Eye (tissue), 1 donor: ENCODE measurements around the gene SH3PXD2A.
A peak's percentile ranks its signal among the peaks of the same experiment; 100 is the strongest.
"Not testable (repeated sequence)": the region's sequence is repeated elsewhere in the genome, so short reads cannot be mapped to it uniquely, and the experiment has no call there.

Experiments used
- DNase-seq: peaks from one replicate; pipeline ENCODE4 v3.0.0-alpha.2; 2015

The SH3PXD2A gene

DNA sequence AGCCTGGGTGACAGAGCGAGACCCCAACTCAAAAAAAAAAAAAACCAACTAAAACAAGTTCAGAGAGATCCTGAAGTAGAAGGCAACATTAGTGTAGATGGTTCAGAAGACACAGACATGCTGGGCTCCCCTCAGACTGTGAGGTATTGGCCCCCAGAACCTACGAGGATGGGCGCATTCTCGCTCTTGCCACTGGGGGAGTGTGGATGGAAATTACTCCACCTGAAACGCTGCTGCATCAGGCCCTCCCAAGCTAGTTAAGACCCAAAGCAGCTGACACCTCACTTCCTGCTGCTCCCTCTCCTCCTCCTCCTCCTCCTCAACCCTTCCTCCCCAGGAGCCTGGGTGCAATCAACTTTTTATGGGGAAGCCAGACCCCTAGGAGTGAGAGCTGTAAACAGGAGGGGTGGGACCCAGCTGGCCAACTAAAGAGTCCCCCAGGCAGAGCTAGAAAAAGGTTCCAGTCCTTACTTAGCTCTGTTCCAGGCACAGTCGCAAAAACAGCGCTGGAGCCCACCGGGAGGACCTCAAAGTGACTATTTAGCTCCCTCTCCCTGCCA lies 7.4 kb downstream of the SH3PXD2A start:
- no peak for DNase-seq

- no peak for DNase-seq
These were observed 8.0 kb downstream of the SH3PXD2A start for GRCh38 chr10:103847346-103847745.

- DNase-seq, result peak; percentile 34
These were observed 9.4 kb downstream of the SH3PXD2A start for GRCh38 chr10:103845972-103846371.

DNA sequence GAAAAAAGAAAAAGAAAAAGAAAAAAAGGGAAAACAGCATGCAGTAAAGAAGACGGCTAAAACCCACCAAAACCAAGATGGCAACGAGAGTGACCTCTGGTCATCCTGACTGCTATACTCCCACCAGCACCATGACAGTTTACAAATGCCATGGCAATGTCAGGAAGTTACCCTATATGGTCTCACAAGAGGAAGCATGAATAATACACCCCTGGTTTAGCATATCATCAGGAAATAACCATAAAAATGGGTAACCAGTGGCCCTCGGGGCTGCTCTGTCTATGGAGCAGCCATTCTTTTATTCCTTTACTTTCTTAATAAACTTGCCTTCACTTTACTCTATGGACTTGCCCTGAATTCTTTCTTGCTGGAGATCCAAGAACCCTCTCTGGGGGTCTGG lies 10.0 kb downstream of the SH3PXD2A start:
- not testable (repeated sequence) for DNase-seq

DNA sequence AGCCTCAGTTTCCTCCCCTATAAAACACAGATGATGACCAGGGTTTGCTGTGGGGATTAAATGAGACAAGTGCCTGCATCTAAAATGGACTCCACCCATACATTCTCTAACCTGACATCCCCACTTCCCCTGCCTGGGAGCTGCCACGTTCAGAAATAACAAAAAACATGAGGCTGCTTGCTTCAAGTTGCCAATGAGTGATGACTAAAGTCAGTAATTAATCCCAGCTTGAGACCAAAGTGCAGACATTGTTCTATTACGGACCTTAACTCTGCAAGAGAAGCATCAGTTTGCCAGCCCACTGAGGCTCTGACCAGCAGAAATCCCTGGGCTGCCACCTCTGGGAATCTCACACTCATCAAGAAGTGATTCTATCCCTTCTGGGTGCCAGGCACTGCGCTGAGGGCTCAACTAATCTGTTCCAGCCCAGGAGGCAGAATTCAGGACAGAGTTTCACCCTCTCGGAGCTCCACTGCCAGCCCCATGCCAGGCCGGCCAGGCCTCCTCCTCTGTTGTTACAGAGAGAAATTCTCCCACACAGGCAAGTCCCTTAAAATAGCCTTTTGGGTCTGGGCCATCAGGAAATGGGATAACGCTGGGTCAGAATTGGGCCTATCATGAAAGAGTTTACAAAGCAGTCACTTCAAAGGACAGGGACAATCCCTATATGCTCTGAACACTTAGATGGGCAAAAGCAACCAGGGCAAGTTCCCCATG lies 11.4 kb downstream of the SH3PXD2A start:
- no peak for DNase-seq

GRCh38 chr10:103843045-103843444 lies 12.3 kb downstream of the SH3PXD2A start:
- DNase-seq, result no peak

GRCh38 chr10:103842605-103843004 lies 12.8 kb downstream of the SH3PXD2A start:
- no peak for DNase-seq

DNA sequence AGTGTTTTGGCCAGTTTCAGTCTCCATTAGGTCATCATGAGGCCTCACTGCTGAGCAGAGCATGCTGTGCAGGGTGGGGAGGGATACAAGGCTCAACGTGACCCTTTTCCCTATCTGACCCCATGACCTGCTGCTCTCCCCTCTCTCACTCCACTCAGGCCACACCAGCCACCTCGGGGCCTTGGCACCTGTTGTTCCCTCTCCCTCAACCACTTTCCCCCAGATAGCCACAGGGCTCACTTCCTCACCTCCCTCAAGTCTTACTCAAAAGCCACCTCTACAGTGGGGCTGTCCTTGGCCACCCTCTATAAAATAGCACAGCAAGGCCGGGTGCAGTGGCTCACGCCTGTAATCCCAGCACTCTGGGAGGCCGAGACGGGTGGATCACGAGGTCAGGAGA lies 13.9 kb downstream of the SH3PXD2A start:
- DNase-seq, result no peak

DNA sequence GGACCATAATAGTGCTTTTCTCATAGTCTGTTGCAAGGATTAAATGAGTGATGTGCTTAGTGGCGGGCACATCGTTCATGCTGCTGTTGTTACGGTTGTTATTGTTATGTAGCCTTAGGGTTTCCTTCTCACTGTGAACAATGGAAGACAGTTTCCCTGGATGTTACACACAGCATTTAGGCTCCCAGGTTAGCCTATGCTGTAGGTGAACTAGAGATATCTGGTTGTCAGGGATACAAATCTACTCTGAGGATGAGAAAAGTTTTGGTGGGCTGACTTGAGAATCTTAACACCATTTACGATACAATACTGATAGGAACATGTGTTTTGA lies 14.7 kb downstream of the SH3PXD2A start:
- no peak for DNase-seq

- peak; percentile 34 for DNase-seq
These were observed 15.3 kb downstream of the SH3PXD2A start for GRCh38 chr10:103839872-103840739.

DNA sequence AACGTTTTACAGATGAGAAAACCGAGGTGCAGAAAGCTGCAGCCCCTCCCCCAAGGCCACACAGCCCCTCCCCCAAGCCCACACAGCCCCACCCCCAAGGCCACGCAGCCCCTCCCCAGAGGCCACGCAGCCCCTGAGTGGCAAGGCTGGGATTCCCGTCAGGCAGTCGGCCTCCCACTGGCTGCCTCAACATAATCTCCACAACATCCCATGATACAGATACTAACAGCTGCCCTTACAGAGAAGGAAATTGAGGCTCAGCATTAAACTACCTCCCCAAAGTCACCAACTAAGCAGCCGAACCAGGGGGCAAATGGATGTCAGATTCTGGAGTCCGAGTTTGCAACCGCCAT lies 15.9 kb downstream of the SH3PXD2A start:
- no peak for DNase-seq

- DNase-seq, result no peak
These were observed 16.4 kb downstream of the SH3PXD2A start for GRCh38 chr10:103838862-103839518.

GRCh38 chr10:103838070-103838395 lies 17.3 kb downstream of the SH3PXD2A start:
- DNase-seq, result no peak

- no peak for DNase-seq
These were observed 17.9 kb downstream of the SH3PXD2A start for GRCh38 chr10:103837370-103838069.

- DNase-seq, result peak; percentile 51
These were observed 18.5 kb downstream of the SH3PXD2A start for GRCh38 chr10:103836861-103837260.

GRCh38 chr10:103836273-103836672 lies 19.1 kb downstream of the SH3PXD2A start:
- DNase-seq, result no peak

GRCh38 chr10:103835096-103836050 lies 20.0 kb downstream of the SH3PXD2A start:
- DNase-seq, result no peak

DNA sequence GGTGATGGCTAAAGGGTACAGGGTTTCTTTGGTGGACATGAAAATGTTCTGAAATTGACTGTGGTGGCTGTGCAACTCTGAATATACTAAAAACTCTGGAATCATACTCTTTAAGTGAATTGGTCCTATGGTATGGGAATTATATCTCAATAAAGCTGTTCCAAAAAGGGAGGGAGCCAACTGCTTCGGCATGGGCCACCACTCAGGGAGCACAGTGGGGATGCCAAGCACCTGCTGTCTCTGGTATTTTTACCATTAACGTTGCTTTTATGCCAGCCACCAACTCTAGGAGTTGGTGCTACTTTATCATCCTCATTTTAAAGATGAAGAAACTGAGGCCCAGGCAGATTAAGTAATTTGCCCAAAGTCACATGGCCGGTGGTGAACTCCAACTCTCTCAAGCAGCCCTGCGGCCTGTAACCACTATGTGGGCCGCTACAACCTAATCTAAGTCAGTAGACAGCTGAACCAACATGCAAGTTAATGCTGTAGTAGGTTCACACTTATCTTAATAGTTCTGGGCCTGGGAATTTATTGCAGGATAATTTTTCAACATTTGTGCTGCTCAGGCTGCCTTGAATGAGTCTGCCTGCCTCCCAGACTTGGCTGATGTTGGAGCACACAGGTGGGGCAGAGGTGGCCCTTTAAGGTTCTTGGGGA lies 20.8 kb downstream of the SH3PXD2A start:
- DNase-seq, result no peak

DNA sequence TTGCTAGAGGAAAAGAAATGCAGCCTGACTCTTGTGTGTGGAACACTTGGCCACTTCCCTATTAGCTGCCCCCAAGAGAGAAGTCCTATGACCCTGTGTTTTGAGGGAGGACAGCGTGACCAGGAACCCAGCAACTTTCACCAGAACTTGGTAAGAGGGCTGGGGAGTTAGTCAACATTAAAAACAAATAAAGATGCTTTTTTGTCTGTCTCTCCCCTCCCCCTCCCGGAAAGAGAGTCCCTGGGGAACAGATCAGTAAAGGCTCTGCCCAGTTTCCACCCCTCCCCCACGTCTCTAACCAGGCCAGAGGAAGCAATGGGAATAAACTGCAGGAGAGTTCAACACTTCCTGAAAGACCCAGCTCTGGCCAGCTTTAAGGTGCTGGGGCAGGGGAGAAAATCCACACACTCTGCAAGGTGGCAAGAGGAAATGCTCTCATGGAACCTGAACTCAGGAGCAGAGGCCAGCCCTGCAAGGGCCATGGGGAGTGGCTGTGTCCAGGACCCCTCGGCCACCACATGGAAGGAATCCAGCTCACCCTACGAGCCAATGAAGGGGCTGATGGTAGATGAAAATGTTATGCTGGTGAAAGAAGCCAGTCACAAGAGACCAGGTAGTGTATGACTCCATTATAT lies 21.5 kb downstream of the SH3PXD2A start:
- peak; percentile 44 for DNase-seq

DNA sequence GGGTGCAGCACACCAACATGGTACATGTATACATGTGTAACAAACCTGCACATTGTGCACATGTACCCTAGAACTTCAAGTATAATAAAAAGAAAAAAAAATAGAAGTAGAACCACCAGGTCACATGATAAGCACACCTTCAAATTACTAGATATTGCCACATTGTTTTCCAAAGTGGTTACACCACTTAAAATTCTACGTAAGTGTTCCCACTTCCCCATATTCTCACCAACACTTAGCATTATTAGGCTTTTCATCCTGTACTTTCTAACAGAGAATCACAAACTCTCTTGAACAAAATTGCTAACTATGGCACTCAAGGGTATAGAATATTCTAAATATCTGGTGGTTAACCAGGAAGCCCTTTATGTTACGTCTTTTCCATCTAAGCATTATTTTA lies 22.6 kb downstream of the SH3PXD2A start:
- DNase-seq, result no peak
